ENCODE results near the gene ZNF692. TPM values are rescaled to one million over a fixed set of nuclear protein-coding genes. Genes with fewer than 3 reads are reported as not detected.
A peak's percentile ranks its signal among the peaks of the same experiment; 100 is the strongest.

Gene ZNF692
- total and polyA plus RNA-seq, 2 of the 13 experiments (the other 11 are each of a cell fraction or from before 2014, with no cell fraction given): 27.3 to 45.8 TPM

DNA sequence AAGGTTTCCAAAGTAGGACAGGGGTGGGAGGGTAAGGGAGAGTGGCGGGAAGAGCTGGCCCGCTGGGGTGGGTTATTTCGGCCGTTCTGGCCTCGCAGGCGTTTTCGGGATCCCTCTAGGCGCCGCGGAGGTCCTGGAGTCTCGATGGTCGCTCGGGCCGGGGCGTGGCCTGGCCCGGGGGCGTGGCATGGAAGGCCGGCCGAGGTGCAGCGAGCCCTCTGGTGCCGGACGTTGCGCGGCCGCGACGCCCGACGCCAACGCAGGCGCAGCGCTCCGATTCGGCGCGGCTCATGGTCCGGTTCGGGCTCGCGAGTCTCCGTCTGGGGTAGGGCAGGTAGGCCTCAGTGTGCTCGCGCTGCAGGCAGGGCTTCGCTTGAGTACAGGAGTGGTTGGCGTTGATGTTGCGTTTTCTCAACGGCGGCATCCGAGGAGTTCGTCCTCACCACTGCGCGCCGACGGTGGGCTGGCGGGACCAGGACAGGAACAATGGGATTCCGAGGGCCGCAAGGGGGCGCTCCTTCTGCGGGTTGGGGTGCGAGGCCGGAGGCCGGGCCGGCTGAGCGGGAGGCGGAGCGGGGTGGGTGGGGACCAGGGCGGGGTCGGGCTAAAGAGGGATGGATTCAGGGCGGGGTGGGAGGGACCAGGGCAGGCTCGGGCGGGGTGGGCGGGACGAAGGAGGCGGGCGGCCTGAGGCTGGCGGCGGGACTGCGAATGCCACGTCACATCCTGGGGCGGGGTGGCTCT is 47.3 kb upstream of the ZNF692 start, which contains the start of gene PGBD2 (continued):
- TF ChIP-seq ZNF318 (CRISPR knock-in tag; IDR thresholded peaks at IDR 0.05) (peak; percentile 95), HDAC1 (CRISPR knock-in tag; IDR thresholded peaks at IDR 0.05) (peak; percentile 90), MTERF4 (CRISPR knock-in tag; IDR thresholded peaks at IDR 0.05) (peak; percentile 86), FLYWCH1 (CRISPR knock-in tag; IDR thresholded peaks at IDR 0.05) (no peak), ZNF704 (CRISPR knock-in tag; IDR thresholded peaks at IDR 0.05; ENCODE audit: borderline replicate concordance) (peak; percentile 85), HOXA9 (CRISPR knock-in tag; IDR thresholded peaks at IDR 0.05; ENCODE audit: borderline replicate concordance) (0 out of 2 replicates have a peak, but pooled peaks have one; percentile 34), AHR (CRISPR knock-in tag; IDR thresholded peaks at IDR 0.05) (peak; percentile 90), DR1 (CRISPR knock-in tag; IDR thresholded peaks at IDR 0.05) (peak; percentile 73), ARNT (IDR thresholded peaks at IDR 0.05) (no peak), ARID2 (CRISPR knock-in tag; IDR thresholded peaks at IDR 0.05; ENCODE audit: borderline replicate concordance) (peak; percentile 86)
- TF ChIP-seq, protein P1, sequence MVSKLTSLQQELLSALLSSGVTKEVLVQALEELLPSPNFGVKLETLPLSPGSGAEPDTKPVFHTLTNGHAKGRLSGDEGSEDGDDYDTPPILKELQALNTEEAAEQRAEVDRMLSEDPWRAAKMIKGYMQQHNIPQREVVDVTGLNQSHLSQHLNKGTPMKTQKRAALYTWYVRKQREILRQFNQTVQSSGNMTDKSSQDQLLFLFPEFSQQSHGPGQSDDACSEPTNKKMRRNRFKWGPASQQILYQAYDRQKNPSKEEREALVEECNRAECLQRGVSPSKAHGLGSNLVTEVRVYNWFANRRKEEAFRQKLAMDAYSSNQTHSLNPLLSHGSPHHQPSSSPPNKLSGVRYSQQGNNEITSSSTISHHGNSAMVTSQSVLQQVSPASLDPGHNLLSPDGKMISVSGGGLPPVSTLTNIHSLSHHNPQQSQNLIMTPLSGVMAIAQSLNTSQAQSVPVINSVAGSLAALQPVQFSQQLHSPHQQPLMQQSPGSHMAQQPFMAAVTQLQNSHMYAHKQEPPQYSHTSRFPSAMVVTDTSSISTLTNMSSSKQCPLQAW (CRISPR knock-in tag; IDR thresholded peaks at IDR 0.05): peak; percentile 73
- TF ChIP-seq, protein P2, sequence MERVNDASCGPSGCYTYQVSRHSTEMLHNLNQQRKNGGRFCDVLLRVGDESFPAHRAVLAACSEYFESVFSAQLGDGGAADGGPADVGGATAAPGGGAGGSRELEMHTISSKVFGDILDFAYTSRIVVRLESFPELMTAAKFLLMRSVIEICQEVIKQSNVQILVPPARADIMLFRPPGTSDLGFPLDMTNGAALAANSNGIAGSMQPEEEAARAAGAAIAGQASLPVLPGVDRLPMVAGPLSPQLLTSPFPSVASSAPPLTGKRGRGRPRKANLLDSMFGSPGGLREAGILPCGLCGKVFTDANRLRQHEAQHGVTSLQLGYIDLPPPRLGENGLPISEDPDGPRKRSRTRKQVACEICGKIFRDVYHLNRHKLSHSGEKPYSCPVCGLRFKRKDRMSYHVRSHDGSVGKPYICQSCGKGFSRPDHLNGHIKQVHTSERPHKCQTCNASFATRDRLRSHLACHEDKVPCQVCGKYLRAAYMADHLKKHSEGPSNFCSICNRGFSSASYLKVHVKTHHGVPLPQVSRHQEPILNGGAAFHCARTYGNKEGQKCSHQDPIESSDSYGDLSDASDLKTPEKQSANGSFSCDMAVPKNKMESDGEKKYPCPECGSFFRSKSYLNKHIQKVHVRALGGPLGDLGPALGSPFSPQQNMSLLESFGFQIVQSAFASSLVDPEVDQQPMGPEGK (CRISPR knock-in tag; IDR thresholded peaks at IDR 0.05): 0 out of 2 replicates have a peak, but pooled peaks have one; percentile 13
- TF ChIP-seq, protein P3, sequence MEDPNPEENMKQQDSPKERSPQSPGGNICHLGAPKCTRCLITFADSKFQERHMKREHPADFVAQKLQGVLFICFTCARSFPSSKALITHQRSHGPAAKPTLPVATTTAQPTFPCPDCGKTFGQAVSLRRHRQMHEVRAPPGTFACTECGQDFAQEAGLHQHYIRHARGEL (CRISPR knock-in tag; IDR thresholded peaks at IDR 0.05): no peak

Measured in HepG2 (cell line).